Gastroesophageal sphincter (tissue), 3 donors: ENCODE results near the gene LRRTM4.

Experiments
- CTCF ChIP-seq, 4 experiments: fragments of 200-600 bp in 2 of 4; fragments of 450-650 bp in 2 of 4; sonication (generic) in 1 of 4; IDR thresholded peaks; one replicate each; pipeline ENCODE4 v1.5.1; 2017 to 2019; ENCODE audit warnings: antibody characterized with exemption in 4 of 4, mild to moderate bottlenecking in 2 of 4, moderate library complexity in 2 of 4
- EP300 ChIP-seq: sonication (generic); formaldehyde crosslinking; IDR thresholded peaks from one replicate; pipeline ENCODE4 v1.6.1; 2017; ENCODE audit warnings: antibody characterized with exemption, mild to moderate bottlenecking
- POLR2A ChIP-seq, 2 donors: fragments of 450-650 bp; IDR thresholded peaks; one replicate each; pipeline ENCODE4 v1.6.1; 2017; ENCODE audit warnings: antibody characterized with exemption in 2 of 2, mild to moderate bottlenecking in 2 of 2, moderate library complexity in 1 of 2
- POLR2AphosphoS5 ChIP-seq: sonication (generic); formaldehyde crosslinking; IDR thresholded peaks from one replicate; pipeline ENCODE4 v1.6.1; 2017; ENCODE audit warnings: antibody characterized with exemption

GRCh38 chr2:77228391-77228790 is 293.8 kb downstream of the LRRTM4 start:
- TF ChIP-seq EP300 (no peak), CTCF (IDR thresholded peaks at IDR 0.05) (no peak), POLR2A (IDR thresholded peaks at IDR 0.05) (no peak), POLR2AphosphoS5 (no peak)
